ENCODE results near the gene TMSB15B.
A peak's percentile ranks its signal among the peaks of the same experiment; 100 is the strongest.
"Not testable (repeated sequence)": the region's sequence is repeated elsewhere in the genome, so short reads cannot be mapped to it uniquely, and the experiment has no call there.

Gene TMSB15B

GRCh38 chrX:103962411-103963278 lies at the start of gene TMSB15B:
TMSB15B (plus strand) TSS chrX:103962627.
- H3K36me3 ChIP-seq (replicated peaks; ENCODE audit: low read depth, low read length); H3K4me3 ChIP-seq (ENCODE audit: low read length); H3K9ac ChIP-seq (ENCODE audit: low read length); H3K4me2 ChIP-seq (ENCODE audit: low read length); H4K20me1 ChIP-seq (ENCODE audit: insufficient read depth, low read length); H3K4me1 ChIP-seq (ENCODE audit: low read length); H3K79me2 ChIP-seq (ENCODE audit: low read length); H3K27me3 ChIP-seq (ENCODE audit: low read depth, low read length); H3K27ac ChIP-seq (ENCODE audit: low read length); H3K9me3 ChIP-seq (ENCODE audit: insufficient read depth, low read length); H2AFZ ChIP-seq (ENCODE audit: low read depth, low read length): not testable (repeated sequence)

- Histone ChIP-seq H3K4me2 (ENCODE audit: low read length) (no peak overlapping the region), H3K36me3 (replicated peaks; ENCODE audit: low read depth, low read length) (no peaks in the 10 kb centered on the region), H3K4me1 (ENCODE audit: low read length) (peaks cover 12% of the 10 kb centered on the region), H3K79me2 (ENCODE audit: low read length) (no peaks in the 10 kb centered on the region), H3K27me3 (ENCODE audit: low read depth, low read length) (no peaks in the 10 kb centered on the region), H3K9ac (ENCODE audit: low read length) (no peak overlapping the region), H2AFZ (ENCODE audit: low read depth, low read length) (no peak overlapping the region), H3K9me3 (ENCODE audit: insufficient read depth, low read length) (no peaks in the 10 kb centered on the region), H4K20me1 (ENCODE audit: insufficient read depth, low read length) (no peaks in the 10 kb centered on the region), H3K27ac (ENCODE audit: low read length) (no peak overlapping the region), H3K4me3 (ENCODE audit: low read length) (no peak overlapping the region)
- TF ChIP-seq CTCF (IDR thresholded peaks at IDR 0.05; ENCODE audit: low read depth, low read length): no peak
- TF ChIP-seq EZH2phosphoT487 (IDR thresholded peaks at IDR 0.05; ENCODE audit: low read depth): no peak
These were observed 48.9 kb upstream of the TMSB15B start for GRCh38 chrX:103913356-103914020.

GRCh38 chrX:103918050-103918449 lies 44.4 kb upstream of the TMSB15B start:
- Histone ChIP-seq H3K4me2 (ENCODE audit: low read length) (peak overlapping the region; percentile 79), H3K27me3 (ENCODE audit: low read depth, low read length) (no peaks in the 10 kb centered on the region), H3K79me2 (ENCODE audit: low read length) (no peaks in the 10 kb centered on the region), H4K20me1 (ENCODE audit: insufficient read depth, low read length) (no peaks in the 10 kb centered on the region), H3K9me3 (ENCODE audit: insufficient read depth, low read length) (no peaks in the 10 kb centered on the region), H3K4me3 (ENCODE audit: low read length) (peak overlapping the region; percentile 88), H2AFZ (ENCODE audit: low read depth, low read length) (peak overlapping the region; percentile 81; the same call in 1 of the 2 replicates), H3K4me1 (ENCODE audit: low read length) (peaks cover 12% of the 10 kb centered on the region; the same call in 1 of the 2 replicates), H3K9ac (ENCODE audit: low read length) (peak overlapping the region; percentile 76), H3K36me3 (replicated peaks; ENCODE audit: low read depth, low read length) (no peaks in the 10 kb centered on the region), H3K27ac (ENCODE audit: low read length) (peak overlapping the region; percentile 56)
- no peak for TF ChIP-seq EZH2phosphoT487 (IDR thresholded peaks at IDR 0.05; ENCODE audit: low read depth)
- TF ChIP-seq CTCF (IDR thresholded peaks at IDR 0.05; ENCODE audit: low read depth, low read length): peak; percentile 58

GRCh38 chrX:103918571-103919269 lies 43.7 kb upstream of the TMSB15B start:
- peak overlapping the region; percentile 79 for H3K4me2 ChIP-seq (ENCODE audit: low read length)

More at GRCh38 chrX:103918571-103919269, 43.7 kb upstream of the TMSB15B start:
- H3K27me3 ChIP-seq (ENCODE audit: low read depth, low read length): no peaks in the 10 kb centered on the region
- H3K9ac ChIP-seq (ENCODE audit: low read length): peak overlapping the region; percentile 76
- no peaks in the 10 kb centered on the region for H4K20me1 ChIP-seq (ENCODE audit: insufficient read depth, low read length)
- no peaks in the 10 kb centered on the region for H3K79me2 ChIP-seq (ENCODE audit: low read length)
- no peaks in the 10 kb centered on the region for H3K9me3 ChIP-seq (ENCODE audit: insufficient read depth, low read length)
- H3K27ac ChIP-seq (ENCODE audit: low read length): peak overlapping the region; percentile 56
- H2AFZ ChIP-seq (ENCODE audit: low read depth, low read length): peak overlapping the region; percentile 80
- H3K4me3 ChIP-seq (ENCODE audit: low read length): peak overlapping the region; percentile 88
- no peaks in the 10 kb centered on the region for H3K36me3 ChIP-seq (replicated peaks; ENCODE audit: low read depth, low read length)
- H3K4me1 ChIP-seq (ENCODE audit: low read length): peaks cover 12% of the 10 kb centered on the region; the same call in 1 of the 2 replicates
- TF ChIP-seq CTCF (IDR thresholded peaks at IDR 0.05; ENCODE audit: low read depth, low read length) (no peak), EZH2phosphoT487 (IDR thresholded peaks at IDR 0.05; ENCODE audit: low read depth) (no peak)
